ENCODE results near the gene CFAP221.

- TF ChIP-seq POLR2A (IDR thresholded peaks at IDR 0.05) (no peak), CTCF (IDR thresholded peaks at IDR 0.05) (no peak)
Measured at GRCh38 chr2:119693567-119693966, 149.3 kb downstream of the CFAP221 start.

Data from uterus (tissue), 2 donors.